HepG2 (cell line): ENCODE measurements around the gene CLDN9. TPM values are rescaled to one million over a fixed set of nuclear protein-coding genes. Genes with fewer than 3 reads are reported as not detected.
A peak's percentile ranks its signal among the peaks of the same experiment; 100 is the strongest.

Experiments used
- ATF2 ChIP-seq: sonication (generic); formaldehyde crosslinking; IDR thresholded peaks from 2 replicates; pipeline ENCODE4 v1.4.0; 2020; ENCODE audit warnings: missing genetic modification reagents
- BHLHE40 ChIP-seq: IDR thresholded peaks from 2 replicates; pipeline ENCODE4 v1.6.1; 2011; ENCODE audit warnings: low read length, improper control_type of control experiment
- CSRNP2 ChIP-seq: sonication (generic); formaldehyde crosslinking; conservative IDR thresholded peaks from 2 replicates; pipeline ENCODE4 v1.8.0; 2022; ENCODE audit warnings: low read depth, missing genetic modification reagents
- DBP ChIP-seq: sonication (generic); formaldehyde crosslinking; IDR thresholded peaks from 2 replicates; pipeline ENCODE4 v1.4.0; 2020; ENCODE audit warnings: missing genetic modification reagents; ENCODE audit errors: not compliant biosample characterization
- GTF3A ChIP-seq: sonication (generic); formaldehyde crosslinking; conservative IDR thresholded peaks from 2 replicates; pipeline ENCODE4 v1.4.0; 2020; ENCODE audit warnings: mild to moderate bottlenecking, missing genetic modification reagents
- JDP2 ChIP-seq: sonication (generic); formaldehyde crosslinking; IDR thresholded peaks from 2 replicates; pipeline ENCODE4 v1.8.1; 2022; ENCODE audit warnings: missing genetic modification reagents, borderline replicate concordance
- MIER2 ChIP-seq: IDR thresholded peaks from 2 replicates; pipeline ENCODE4 v1.6.1; 2016; ENCODE audit warnings: missing biosample characterization, missing genetic modification reagents
- PTBP1 ChIP-seq: fragments of 200-400 bp; formaldehyde crosslinking; IDR thresholded peaks from 2 replicates; pipeline ENCODE4 v1.6.1; 2018; ENCODE audit warnings: low read length, low read depth; ENCODE audit not compliant: poor library complexity, severe bottlenecking
- SKI ChIP-seq: fragments of 450-650 bp; IDR thresholded peaks from one replicate; pipeline ENCODE4 v1.6.1; 2018; ENCODE audit warnings: mild to moderate bottlenecking; ENCODE audit not compliant: partially characterized antibody
- SYNCRIP ChIP-seq: fragments of 200-400 bp; formaldehyde crosslinking; IDR thresholded peaks from 2 replicates; pipeline ENCODE4 v1.6.1; 2018; ENCODE audit warnings: mild to moderate bottlenecking, low read depth, low read length; ENCODE audit not compliant: insufficient read depth
- UBTF ChIP-seq: sonication (generic); formaldehyde crosslinking; IDR thresholded peaks from 2 replicates; pipeline ENCODE4 v1.4.0; 2020; ENCODE audit warnings: mild to moderate bottlenecking, missing genetic modification reagents
- ZBTB49 ChIP-seq: sonication (generic); formaldehyde crosslinking; IDR thresholded peaks from 2 replicates; pipeline ENCODE4 v1.4.0; 2020; ENCODE audit warnings: missing genetic modification reagents, borderline replicate concordance
- ZMYM2 ChIP-seq: sonication (generic); formaldehyde crosslinking; IDR thresholded peaks from 2 replicates; pipeline ENCODE4 v1.8.0; 2022; ENCODE audit warnings: mild to moderate bottlenecking, missing genetic modification reagents
- ZNF180 ChIP-seq: sonication (generic); formaldehyde crosslinking; IDR thresholded peaks from 2 replicates; pipeline ENCODE4 v1.4.0; 2020; ENCODE audit warnings: low read depth, missing genetic modification reagents, borderline replicate concordance
- ZNF800 ChIP-seq: sonication (generic); formaldehyde crosslinking; IDR thresholded peaks from 2 replicates; pipeline ENCODE4 v1.4.0; 2020; ENCODE audit warnings: missing genetic modification reagents
- polyA plus RNA-seq, 8 experiments: library from polyadenylated mRNA; depleted of rRNA in 3 of 8; stranded (reverse) in 7 of 8; unstranded in 1 of 8; fragments of >200 nt; fragmentation: Illumina TruSeq in 4 of 8; extraction: Trizol in 4 of 8; gene quantifications; 2 replicates each; pipeline versions ENCODE4 v1.2.1 to v1.2.3, GENCODE V29; 2011 to 2016; ENCODE audit warnings: low read depth in 4 of 8, missing spikeins in 1 of 8, mixed read lengths in 1 of 8; ENCODE audit not compliant: insufficient read depth in 1 of 8
- total RNA-seq, 5 experiments: library from RNA; depleted of rRNA; stranded (reverse); fragments of >200 nt; fragmentation: Illumina TruSeq; extraction: Trizol; gene quantifications; 2 replicates each; pipeline ENCODE4 v1.2.3, GENCODE V29; 2016; ENCODE audit warnings: low read depth in 1 of 5

The CLDN9 gene
- total and polyA plus RNA-seq, 2 of the 13 experiments (the other 11 are each of a cell fraction or from before 2014, with no cell fraction given): 0.15 to 0.26 TPM

DNA sequence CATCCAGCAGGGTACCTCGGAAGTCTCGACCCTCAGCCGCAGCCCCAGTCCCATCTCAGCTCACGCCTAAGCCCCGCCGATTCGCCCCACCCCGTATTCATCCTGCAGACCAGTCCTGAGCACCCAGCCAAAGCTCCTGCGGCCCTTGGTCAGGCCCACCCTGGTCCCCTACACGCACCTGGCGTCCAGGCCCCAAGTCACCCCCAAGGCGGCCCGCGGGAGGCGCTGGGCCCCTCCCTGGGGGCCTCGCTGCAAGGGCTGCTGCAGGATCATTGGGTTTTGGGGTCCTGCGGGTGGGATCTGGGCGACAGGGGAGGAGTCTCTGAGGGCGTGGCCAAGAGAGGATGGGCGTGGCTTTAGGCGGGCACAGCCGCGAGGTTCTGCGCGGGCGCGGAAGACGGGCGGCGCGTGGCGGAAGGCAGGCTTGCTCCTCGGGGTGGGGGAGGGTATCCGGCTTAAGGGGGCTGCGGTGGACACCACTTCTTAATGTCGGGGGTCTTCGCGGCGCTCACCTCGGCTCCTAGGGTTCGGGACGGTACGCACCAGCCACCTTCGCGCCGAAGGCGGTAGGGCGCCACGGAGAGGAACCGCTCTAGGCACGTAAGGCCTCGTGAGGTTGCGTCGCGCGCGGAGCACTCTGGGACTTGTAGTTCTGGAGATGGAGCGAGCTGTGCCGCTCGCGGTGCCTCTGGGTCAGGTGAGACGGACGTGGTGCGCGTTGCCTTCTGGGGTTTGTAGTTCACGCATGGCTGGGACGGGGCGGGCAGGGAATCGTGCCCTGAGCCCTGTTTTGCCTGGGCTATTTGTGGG lies 11.2 kb downstream of the CLDN9 start, which contains the start of the genes HCFC1R1 and THOC6 (continued):
- no peak for TF ChIP-seq SYNCRIP
- no peak for TF ChIP-seq ZMYM2 (CRISPR knock-in tag)
- no peak for TF ChIP-seq JDP2 (CRISPR knock-in tag)
- TF ChIP-seq UBTF (CRISPR knock-in tag): peak; percentile 35; the same call in 1 of the 2 replicates
- TF ChIP-seq CSRNP2: no peak
- TF ChIP-seq ZBTB49 (CRISPR knock-in tag): no peak
- peak; percentile 77; the same call in 1 of the 2 replicates for TF ChIP-seq ATF2 (CRISPR knock-in tag)
- peak; percentile 45 for TF ChIP-seq SKI
- TF ChIP-seq ZNF800 (CRISPR knock-in tag): no peak
- TF ChIP-seq MIER2 (CRISPR knock-in tag): no peak
- no peak for TF ChIP-seq ZNF180 (CRISPR knock-in tag)
- peak; percentile 91; the same call in 1 of the 2 replicates for TF ChIP-seq GTF3A (CRISPR knock-in tag)
- TF ChIP-seq BHLHE40: peak; percentile 70
- TF ChIP-seq PTBP1: peak; percentile 90
- no peak for TF ChIP-seq DBP (CRISPR knock-in tag)
